ENCODE results near the gene NGLY1. TPM values are rescaled to one million over a fixed set of nuclear protein-coding genes. Genes with fewer than 3 reads are reported as not detected.

The NGLY1 gene
- total RNA-seq, 2 donors from 2014 or later = 39.5 to 40.4 TPM

DNA sequence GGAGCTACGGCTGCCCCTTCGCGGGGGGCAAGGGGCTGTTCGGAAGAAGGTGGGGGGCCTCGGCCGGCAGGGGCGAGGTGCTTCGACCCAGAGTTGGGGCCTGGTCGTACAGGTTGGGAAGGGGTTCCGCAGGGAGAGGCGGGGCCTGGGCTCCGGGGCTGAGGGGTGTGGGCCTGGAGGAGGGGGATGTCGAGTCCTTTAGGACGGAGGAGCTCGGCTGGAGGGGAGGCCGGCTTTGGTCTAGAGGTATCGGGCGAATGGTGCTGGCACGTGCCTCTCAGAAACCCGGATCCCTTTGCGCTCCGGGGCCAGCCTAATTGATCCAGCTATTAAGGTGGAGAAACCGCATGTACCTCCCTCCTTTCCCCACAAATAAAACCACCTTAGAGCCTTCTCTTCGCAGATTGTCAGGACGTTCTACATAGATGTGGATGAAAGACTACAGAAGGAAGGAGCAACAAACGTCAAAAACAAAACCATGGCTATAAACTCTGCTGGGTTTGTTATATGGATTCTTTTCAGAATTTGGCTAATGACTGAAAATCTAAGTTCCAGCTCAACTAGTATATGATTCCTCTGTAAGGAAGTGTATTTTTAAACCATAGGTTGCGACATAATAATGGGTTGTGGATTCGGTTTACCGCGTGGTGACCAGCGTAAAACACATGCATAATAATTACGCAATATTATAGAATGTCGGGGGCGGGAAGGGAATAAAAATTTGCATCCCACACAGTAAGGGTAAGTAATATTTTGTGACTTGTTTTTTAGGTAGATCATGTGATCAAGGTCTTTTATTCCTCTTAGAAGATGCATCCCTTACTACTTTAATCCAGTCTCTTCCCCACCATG, 644 bp upstream of the NGLY1 start:
- no peak overlapping the region for H3K9ac ChIP-seq (ENCODE audit: extremely low read depth, low read length, poor library complexity, severe bottlenecking)
- H3K36me3 ChIP-seq (ENCODE audit: control insufficient read depth, insufficient read depth, low read length) = no peaks in the 10 kb centered on the region
- H3K27ac Mint-ChIP-seq = peak overlapping the region; percentile 17
- H3K27me3 Mint-ChIP-seq (ENCODE audit: insufficient read depth) = peaks cover 4% of the 10 kb centered on the region
- peak overlapping the region; percentile 77 for H3K4me3 Mint-ChIP-seq
- TF ChIP-seq, protein P1, sequence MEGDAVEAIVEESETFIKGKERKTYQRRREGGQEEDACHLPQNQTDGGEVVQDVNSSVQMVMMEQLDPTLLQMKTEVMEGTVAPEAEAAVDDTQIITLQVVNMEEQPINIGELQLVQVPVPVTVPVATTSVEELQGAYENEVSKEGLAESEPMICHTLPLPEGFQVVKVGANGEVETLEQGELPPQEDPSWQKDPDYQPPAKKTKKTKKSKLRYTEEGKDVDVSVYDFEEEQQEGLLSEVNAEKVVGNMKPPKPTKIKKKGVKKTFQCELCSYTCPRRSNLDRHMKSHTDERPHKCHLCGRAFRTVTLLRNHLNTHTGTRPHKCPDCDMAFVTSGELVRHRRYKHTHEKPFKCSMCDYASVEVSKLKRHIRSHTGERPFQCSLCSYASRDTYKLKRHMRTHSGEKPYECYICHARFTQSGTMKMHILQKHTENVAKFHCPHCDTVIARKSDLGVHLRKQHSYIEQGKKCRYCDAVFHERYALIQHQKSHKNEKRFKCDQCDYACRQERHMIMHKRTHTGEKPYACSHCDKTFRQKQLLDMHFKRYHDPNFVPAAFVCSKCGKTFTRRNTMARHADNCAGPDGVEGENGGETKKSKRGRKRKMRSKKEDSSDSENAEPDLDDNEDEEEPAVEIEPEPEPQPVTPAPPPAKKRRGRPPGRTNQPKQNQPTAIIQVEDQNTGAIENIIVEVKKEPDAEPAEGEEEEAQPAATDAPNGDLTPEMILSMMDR (conservative IDR thresholded peaks at IDR 0.05) = no peak
- H3K36me3 Mint-ChIP-seq (ENCODE audit: low read depth) = no peaks in the 10 kb centered on the region
- no peaks in the 10 kb centered on the region for H3K9me3 Mint-ChIP-seq
- no peaks in the 10 kb centered on the region for H3K9me3 ChIP-seq (ENCODE audit: control insufficient read depth, low read length)
- 27 to 57% methylated on average over 16 to 34 of the region's 34 CpGs for WGBS, 2 experiments (ENCODE audit: insufficient coverage in 1 of 2, insufficient read length in 1 of 2)
- no peaks in the 10 kb centered on the region for H3K27me3 ChIP-seq (ENCODE audit: control insufficient read depth, insufficient read depth, low read length, poor library complexity, severe bottlenecking)
- H3K4me3 ChIP-seq (ENCODE audit: low read length) = peak overlapping the region; percentile 81
- peaks cover 30% of the 10 kb centered on the region for H3K4me1 Mint-ChIP-seq
- no peak overlapping the region for H3K27ac ChIP-seq (ENCODE audit: low read depth, low read length)
- H3K4me1 ChIP-seq (ENCODE audit: control insufficient read depth, insufficient read depth, low read length) = no peaks in the 10 kb centered on the region
- peak; percentile 92 for DNase-seq

GRCh38 chr3:25782636-25782937, 656 bp downstream of the NGLY1 start:
- H3K27me3 Mint-ChIP-seq (ENCODE audit: insufficient read depth) = peaks cover 4% of the 10 kb centered on the region
- peak overlapping the region; percentile 77 for H3K4me3 Mint-ChIP-seq
- H3K36me3 Mint-ChIP-seq (ENCODE audit: low read depth) = peaks cover 9% of the 10 kb centered on the region
- DNase-seq = no peak
- H3K4me1 Mint-ChIP-seq = peaks cover 21% of the 10 kb centered on the region
- H3K9me3 Mint-ChIP-seq = no peaks in the 10 kb centered on the region
- peak overlapping the region; percentile 54 for H3K9ac ChIP-seq (ENCODE audit: extremely low read depth, low read length, poor library complexity, severe bottlenecking)
- TF ChIP-seq, protein P1 (conservative IDR thresholded peaks at IDR 0.05) = no peak
- no peaks in the 10 kb centered on the region for H3K27me3 ChIP-seq (ENCODE audit: control insufficient read depth, insufficient read depth, low read length, poor library complexity, severe bottlenecking)
- H3K36me3 ChIP-seq (ENCODE audit: control insufficient read depth, insufficient read depth, low read length) = peaks cover 9% of the 10 kb centered on the region
- peak overlapping the region; percentile 68 for H3K27ac Mint-ChIP-seq
- H3K9me3 ChIP-seq (ENCODE audit: control insufficient read depth, low read length) = no peaks in the 10 kb centered on the region
- H3K4me1 ChIP-seq (ENCODE audit: control insufficient read depth, insufficient read depth, low read length) = no peaks in the 10 kb centered on the region
- H3K4me3 ChIP-seq (ENCODE audit: low read length) = peak overlapping the region; percentile 98
- 0 to 2% methylated on average over 7 to 14 of the region's 14 CpGs for WGBS, 2 experiments (ENCODE audit: insufficient coverage in 1 of 2, insufficient read length in 1 of 2)
- H3K27ac ChIP-seq (ENCODE audit: low read depth, low read length) = no peak overlapping the region

DNA sequence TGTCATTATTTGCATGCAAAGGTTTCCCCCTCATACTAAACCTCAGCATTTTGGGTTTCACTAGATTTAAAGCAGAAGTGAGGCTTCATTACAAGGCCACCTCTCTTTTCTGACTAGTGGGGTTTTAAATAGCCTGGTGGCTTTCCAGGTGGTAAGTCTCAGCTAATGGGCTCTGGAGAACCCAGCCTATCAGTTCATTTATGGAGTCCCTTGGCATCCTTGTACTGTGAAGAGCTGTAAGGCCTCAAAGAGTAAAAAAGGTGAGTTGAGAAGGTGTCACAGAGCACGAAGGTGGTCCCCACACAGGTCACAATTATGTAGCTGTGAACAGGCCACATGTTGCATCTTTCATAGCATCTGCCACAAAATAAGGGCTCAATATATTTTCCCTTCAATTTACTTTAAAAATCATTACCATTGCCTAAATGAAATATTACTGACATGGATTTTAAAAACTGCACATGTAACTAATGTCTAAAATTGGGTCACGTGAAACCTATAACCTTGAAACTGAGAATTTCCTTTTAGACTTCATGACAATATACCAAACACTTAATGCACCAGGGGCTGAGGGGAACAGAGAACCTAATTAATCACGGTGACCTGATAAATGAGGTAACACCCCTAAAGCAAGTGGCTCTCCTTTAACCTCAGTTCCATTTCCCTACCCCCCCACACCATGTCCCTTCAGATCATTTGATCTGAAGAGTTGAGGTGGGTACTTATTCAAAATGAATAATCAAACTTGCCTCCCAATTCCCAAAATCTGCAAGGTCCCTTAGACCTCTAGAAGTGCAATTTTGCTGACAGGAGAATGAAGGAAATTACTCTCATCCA, 1.3 kb downstream of the NGLY1 start:
- no peaks in the 10 kb centered on the region for H3K9me3 ChIP-seq (ENCODE audit: control insufficient read depth, low read length)
- Mint-ChIP-seq H3K4me3 (peak overlapping the region; percentile 77), H3K4me1 (peaks cover 15% of the 10 kb centered on the region), H3K27ac (no peak overlapping the region), H3K9me3 (no peaks in the 10 kb centered on the region), H3K27me3 (ENCODE audit: insufficient read depth) (peaks cover 4% of the 10 kb centered on the region), H3K36me3 (ENCODE audit: low read depth) (peaks cover 13% of the 10 kb centered on the region)
- H3K36me3 ChIP-seq (ENCODE audit: control insufficient read depth, insufficient read depth, low read length) = peaks cover 13% of the 10 kb centered on the region
- TF ChIP-seq, protein P1 (conservative IDR thresholded peaks at IDR 0.05) = no peak
- no peaks in the 10 kb centered on the region for H3K4me1 ChIP-seq (ENCODE audit: control insufficient read depth, insufficient read depth, low read length)
- no peak overlapping the region for H3K27ac ChIP-seq (ENCODE audit: low read depth, low read length)
- H3K4me3 ChIP-seq (ENCODE audit: low read length) = peak overlapping the region; percentile 98
- no peaks in the 10 kb centered on the region for H3K27me3 ChIP-seq (ENCODE audit: control insufficient read depth, insufficient read depth, low read length, poor library complexity, severe bottlenecking)
- 76 to 81% methylated on average over 3 of the region's 3 CpGs for WGBS, 2 experiments (ENCODE audit: insufficient coverage in 1 of 2, insufficient read length in 1 of 2)
- peak overlapping the region; percentile 54 for H3K9ac ChIP-seq (ENCODE audit: extremely low read depth, low read length, poor library complexity, severe bottlenecking)
- DNase-seq = no peak
